SIG-M5 (cell line): ENCODE measurements around the gene C6orf141.
"Not testable (repeated sequence)": the region's sequence is repeated elsewhere in the genome, so short reads cannot be mapped to it uniquely, and the experiment has no call there.

Experiments used
- DNase-seq: peaks from one replicate; lab custom pipeline; 2025; lab: John Stamatoyannopoulos, UW

Gene C6orf141

DNA sequence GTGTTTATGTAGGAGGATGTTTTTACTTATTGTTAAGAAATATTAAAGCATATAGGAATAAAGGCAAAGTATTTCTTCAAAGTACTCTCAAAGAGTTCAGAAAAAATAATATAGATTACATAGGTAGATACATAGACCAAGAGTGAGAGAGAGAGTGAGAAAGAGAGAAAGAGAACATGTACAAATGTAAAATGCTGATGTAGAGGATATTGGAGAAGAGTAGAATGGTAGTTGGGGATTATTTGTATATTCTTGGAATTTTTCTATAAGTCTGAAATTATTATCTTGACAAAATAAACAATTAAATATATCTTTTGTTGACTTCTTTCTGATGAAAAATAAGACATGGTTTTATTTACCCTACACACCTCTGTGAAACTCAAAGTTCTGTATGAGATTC lies 29.2 kb downstream of the C6orf141 start:
- DNase-seq, result no peak

DNA sequence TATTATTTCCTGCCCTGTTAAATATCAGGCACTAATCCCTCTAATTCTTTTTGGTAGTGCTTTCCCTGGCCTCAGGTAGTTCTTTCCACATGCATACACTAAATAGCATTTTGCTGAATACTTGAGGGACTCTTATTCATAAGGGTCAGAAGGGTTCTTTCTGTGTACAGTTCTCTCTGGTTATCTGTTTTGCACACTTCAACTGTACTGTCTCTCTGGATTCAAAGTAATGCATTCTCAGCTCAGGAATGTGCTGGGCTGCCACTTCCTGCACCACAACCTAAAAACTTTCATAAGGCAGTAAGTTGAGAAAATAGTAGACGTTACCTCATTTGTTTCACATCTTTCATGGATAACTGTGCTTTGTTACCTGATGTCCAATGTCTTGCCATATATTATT lies 32.1 kb downstream of the C6orf141 start:
- DNase-seq, result no peak

DNA sequence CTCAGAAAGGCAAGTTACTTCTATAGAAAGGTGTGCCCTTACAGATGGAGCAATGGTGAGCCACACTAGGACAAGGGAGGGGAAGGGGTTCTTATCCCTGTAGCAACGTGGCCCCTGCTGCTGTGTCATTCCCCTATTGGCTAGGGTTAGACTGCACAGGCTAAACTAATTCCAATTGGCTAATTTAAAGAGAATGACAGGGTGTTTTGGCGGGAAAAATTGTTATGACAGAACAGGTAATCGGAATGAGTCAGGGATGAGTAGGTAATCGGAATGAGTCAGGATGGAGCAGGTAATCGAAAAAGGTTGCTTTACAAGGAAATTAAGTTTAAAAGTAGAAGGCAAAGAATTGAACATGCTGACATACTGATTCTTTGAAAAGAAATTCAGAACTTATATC lies 36.8 kb downstream of the C6orf141 start:
- DNase-seq, result not testable (repeated sequence)
